Measurements from ENCODE around the gene GIPR.

DNA sequence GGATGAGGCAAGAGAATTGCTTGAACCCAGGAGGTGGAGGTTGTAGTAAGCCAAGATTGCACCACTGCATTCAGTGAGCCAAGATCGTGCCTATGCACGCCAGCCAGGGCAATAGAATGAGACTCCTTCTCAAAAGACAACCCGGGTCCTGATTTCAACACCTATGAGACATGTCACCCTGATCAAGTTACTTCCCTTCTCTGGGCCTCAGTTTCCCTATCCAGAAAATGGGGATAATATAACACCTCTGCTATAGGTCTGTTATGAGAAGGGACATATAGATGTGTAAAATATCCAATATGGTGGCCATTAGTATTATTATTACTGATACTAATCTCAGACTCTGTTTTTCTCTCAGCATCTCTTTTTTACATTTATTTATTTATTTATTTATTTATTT lies 12.9 kb upstream of the GIPR start:
- TF ChIP-seq, protein P1, sequence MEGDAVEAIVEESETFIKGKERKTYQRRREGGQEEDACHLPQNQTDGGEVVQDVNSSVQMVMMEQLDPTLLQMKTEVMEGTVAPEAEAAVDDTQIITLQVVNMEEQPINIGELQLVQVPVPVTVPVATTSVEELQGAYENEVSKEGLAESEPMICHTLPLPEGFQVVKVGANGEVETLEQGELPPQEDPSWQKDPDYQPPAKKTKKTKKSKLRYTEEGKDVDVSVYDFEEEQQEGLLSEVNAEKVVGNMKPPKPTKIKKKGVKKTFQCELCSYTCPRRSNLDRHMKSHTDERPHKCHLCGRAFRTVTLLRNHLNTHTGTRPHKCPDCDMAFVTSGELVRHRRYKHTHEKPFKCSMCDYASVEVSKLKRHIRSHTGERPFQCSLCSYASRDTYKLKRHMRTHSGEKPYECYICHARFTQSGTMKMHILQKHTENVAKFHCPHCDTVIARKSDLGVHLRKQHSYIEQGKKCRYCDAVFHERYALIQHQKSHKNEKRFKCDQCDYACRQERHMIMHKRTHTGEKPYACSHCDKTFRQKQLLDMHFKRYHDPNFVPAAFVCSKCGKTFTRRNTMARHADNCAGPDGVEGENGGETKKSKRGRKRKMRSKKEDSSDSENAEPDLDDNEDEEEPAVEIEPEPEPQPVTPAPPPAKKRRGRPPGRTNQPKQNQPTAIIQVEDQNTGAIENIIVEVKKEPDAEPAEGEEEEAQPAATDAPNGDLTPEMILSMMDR (conservative IDR thresholded peaks at IDR 0.05; ENCODE audit: low read depth, low read length) = no peak
- no peak for TF ChIP-seq EZH2 (IDR thresholded peaks at IDR 0.05; ENCODE audit: borderline replicate concordance, low read depth, low read length, poor library complexity, severe bottlenecking)

Data from A673 (cell line).